Effector CD8-positive, alpha-beta T cell (primary cell): ENCODE measurements around the gene PLA2G2D.

Experiments used
- DNase-seq: peaks from one replicate; lab custom pipeline; 2025; lab: John Stamatoyannopoulos, UW

PLA2G2D gene

GRCh38 chr1:20114021-20114648 lies 5.2 kb downstream of the PLA2G2D start:
- DNase-seq = no peak

GRCh38 chr1:20112279-20113000 lies 6.9 kb downstream of the PLA2G2D start:
- DNase-seq = no peak

- no peak for DNase-seq
These were observed 7.9 kb downstream of the PLA2G2D start for GRCh38 chr1:20111452-20111851.

DNA sequence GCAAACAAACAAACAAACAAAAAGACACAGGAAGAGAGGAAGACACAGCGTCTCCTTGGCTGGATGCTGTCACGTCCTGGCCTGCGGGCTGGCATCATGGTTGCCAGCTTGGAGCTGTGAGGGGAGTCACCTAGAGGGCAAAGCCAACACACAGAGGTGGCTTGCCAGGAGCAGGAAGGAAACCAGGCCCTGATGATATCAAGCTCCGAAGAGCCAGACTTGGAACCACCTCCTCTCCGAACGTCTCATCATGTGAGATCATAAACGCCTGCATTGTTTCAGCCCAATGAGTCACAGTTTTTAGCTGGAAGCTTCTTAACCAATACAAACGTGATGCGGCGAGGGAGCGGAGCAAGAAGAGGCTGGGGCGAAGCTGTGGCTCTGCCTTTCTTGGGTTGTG lies 8.7 kb downstream of the PLA2G2D start:
- DNase-seq = no peak

GRCh38 chr1:20109223-20109856 lies 10.0 kb downstream of the PLA2G2D start:
- DNase-seq = no peak

GRCh38 chr1:20108366-20109123 lies 10.8 kb downstream of the PLA2G2D start:
- DNase-seq = no peak

DNA sequence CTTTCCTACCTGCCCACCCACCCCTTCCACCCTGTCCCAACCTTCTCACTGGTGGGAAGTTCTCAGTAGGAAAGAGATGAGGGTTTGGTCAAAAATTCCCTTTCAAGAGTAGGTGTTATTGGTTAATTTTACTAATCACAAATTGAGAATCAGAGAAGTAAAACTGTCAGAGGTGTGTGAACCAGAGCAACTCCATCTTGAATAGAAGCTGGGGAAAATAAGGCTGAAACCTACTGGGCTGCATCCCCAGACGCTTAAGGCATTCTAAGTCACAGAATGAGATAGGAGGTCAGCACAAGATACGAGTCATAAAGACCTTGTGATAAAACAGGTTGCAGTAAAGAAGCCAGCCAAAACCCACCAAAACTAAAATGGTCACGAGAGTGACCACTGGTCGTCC lies 11.5 kb downstream of the PLA2G2D start:
- DNase-seq = no peak

DNA sequence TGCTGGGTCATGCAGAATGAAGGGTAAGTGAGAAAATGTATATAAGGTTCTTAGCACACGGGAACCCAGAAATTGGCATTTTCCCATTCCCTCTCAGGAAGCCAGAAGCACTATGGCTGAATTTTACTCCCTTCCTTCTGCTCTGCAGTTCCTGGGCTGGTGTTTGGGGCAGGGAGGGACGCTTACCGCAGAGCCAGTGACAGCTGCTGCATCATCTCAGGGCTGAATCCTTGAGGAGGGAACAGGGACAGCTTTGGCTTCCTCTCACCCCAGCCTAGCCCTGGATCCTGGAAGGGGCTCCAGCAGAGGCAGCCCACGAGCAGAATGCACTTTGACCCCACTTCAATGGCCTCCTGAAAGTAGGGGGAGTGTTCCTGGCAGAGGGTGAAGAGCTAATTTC lies 12.0 kb downstream of the PLA2G2D start:
- no peak for DNase-seq

DNA sequence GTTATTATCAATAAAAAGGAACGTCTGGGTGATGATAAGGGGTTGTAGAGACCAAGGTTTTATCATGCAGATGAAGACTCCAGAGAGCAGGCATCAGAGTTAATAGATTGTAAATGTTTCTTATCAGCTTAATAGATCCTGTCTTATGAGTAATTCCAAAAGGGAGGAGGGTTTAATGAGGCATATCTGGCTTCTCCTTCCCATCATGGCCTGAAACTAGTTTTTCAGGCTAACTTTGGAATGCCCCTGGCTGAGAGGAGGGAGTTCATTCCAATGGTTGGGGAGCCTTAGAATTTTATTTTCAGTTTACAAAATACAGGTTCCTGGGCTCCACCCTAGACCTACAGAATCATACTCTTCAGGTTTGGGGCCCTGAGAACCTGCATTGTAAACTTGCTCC lies 13.5 kb downstream of the PLA2G2D start:
- DNase-seq = no peak

- no peak for DNase-seq
These were observed 16.5 kb downstream of the PLA2G2D start for GRCh38 chr1:20102875-20103274.

DNA sequence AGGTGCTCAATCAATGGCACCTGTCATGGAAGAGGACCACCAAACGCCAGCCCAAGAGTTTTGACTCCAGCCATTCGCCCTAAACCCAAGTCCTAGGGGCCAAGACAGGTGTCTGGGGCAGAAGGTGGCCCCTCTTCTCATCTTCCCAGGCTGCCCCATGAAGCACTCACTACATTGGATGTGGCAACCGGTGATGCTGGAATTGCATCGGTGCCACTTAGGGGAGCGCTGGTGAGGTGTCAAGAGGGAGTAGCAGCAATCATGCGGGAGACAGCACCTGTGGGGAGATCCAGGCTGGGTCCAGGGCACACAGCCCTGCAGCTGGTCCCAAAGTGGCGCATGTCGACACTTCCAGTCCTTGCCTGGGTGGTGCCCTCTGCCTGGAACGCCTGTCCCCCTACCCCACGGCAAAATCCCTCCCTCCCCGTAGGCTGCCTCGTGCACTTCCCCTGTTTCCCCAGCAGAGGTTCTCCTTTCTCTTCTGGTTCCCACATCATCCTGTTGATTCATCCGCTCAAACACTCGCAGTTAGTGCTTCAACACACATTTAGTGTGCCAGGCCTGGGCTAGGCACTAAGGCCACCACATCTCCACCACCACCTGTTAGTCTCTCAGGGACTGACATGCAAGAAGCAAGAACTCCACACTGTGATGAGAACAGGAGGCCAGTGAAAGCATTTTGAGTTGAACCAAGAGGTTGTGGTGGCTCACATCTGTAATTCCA lies 18.5 kb downstream of the PLA2G2D start:
- no peak for DNase-seq

DNA sequence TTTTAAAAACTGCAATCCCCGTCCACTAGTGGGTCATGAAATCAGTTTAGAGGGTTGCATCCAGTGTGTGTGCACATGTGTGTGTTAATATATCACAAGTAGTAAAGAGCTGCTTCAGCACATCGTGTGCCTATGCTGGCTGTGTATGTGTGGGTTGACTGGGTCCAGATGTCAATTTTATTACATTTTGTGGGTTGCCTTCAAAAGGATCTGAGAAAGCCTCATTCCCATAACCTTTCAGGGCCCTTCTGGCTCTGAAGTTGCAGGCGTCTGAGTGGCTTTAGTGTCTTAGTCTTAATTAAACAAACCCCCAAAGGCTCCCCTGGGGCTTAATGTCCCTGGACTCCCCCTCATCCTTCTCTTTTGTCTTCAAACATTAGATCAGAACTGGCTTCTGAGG lies 19.8 kb downstream of the PLA2G2D start:
- no peak for DNase-seq

- no peak for DNase-seq
These were observed 22.4 kb downstream of the PLA2G2D start for GRCh38 chr1:20096840-20097447.

DNA sequence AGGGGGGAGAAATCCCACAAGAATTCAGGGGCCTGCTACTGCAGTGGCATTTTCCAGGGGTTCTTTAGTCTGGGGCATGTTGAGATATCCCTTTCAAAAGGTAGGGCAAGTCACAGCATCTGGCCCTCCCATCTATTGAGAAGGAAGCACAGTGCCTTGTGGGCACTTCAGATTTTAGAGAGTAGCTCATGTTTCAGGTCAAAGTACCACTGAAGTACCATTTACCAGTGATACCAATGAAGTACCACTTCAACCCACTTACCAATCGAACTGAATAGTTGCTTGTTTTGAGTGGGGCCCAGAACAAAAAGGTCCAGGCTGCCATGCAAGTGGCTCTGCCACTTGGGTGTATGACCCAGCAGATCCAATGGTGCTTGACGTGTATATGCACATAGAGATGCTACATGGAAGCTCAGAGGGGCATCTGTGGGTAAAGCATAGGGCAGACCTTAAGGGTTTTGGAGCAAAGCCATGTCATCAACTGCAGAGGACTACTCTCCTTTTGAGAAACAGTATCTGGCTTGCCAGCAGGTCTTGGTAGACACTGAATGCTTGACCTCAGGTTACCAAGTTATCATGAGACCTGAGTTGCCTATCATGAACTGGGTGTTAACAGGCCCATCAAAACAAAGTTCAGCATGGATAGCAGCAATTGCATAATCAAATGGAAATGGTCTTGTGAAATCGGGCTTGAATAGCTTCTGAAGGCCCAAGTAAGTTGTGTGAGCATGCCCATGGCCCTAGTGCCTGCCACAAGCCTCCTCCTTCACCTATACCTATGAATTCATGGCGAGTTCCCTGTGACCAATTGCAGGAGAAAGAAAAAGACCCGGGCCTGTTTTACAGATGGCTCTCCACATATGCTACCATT lies 23.5 kb downstream of the PLA2G2D start:
- no peak for DNase-seq

DNA sequence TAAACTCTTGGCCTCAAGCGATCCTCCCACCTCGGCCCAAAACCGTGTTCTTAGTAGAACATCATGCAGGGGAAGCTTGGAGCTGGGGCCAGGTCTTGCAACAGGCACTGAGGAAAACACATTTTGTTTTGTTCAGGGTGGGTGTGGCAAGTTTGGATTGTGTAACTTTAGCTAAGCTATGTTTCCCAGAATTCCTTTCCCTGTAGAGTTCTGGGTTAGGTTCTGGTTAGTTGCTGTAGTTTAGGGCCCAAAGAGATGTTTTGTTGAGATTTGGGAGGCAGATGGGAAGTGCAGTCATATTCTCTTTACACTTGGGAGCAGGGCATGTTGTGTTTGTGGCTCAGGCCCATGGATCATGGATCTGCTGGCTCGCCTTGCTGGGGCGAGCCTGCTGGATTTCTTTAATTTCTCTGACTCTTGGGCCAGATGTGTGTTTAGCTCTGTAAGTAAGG lies 25.4 kb downstream of the PLA2G2D start:
- no peak for DNase-seq

DNA sequence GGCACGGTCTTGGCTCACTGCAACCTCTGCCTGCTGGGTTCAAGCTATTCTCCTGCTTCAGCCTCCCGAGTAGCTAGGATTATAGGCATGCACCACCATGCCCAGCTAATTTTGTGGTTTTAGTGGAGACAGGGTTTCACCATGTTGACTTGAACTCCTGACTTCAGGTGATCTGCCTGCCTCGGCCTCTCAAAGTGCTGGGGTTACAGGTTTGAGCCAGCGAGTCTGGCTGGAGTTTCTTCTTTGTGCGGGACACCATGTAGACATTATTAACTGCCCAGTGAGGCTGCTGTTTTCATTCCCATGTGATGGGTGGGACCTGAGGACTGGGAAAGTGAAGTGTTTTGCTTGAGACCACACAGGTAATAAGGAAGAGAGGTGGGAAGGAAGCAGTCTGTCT lies 26.0 kb downstream of the PLA2G2D start:
- no peak for DNase-seq

- DNase-seq = no peak
These were observed 28.7 kb downstream of the PLA2G2D start for GRCh38 chr1:20090641-20091040.

GRCh38 chr1:20090119-20090518 lies 29.2 kb downstream of the PLA2G2D start:
- DNase-seq = no peak

DNA sequence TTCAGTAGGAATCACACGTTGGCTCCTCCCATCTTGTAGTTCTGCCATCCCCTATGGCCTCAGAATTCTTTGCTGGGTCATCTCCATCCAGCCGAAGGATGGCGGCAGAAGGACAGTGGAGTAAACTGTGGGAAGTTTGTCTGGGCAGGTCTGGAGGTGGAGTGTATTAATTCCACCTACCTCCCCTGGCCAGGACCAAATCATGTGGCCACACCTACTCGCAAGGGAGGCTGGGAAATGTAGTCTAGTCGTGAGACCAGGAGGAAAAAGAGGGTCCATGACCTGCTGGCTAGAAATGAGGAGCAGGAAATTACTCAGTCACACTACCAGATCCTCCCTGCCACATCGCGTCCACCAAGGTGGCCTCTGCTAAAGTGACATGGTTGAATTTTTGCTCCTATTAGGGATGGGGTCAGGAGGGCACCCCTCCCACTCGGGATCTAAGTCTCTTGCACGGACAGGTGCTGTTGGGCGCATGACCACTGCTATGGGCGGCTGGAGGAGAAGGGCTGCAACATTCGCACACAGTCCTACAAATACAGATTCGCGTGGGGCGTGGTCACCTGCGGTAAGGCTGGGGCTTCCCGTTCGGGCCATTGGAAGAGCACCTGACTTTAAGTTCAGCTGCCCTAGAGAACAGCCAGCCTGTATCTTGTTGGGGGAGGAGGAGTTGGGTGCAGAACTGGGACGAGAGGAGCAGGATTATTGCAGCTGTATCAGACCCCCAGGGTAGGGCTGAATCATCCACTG lies 29.8 kb downstream of the PLA2G2D start:
- no peak for DNase-seq

DNA sequence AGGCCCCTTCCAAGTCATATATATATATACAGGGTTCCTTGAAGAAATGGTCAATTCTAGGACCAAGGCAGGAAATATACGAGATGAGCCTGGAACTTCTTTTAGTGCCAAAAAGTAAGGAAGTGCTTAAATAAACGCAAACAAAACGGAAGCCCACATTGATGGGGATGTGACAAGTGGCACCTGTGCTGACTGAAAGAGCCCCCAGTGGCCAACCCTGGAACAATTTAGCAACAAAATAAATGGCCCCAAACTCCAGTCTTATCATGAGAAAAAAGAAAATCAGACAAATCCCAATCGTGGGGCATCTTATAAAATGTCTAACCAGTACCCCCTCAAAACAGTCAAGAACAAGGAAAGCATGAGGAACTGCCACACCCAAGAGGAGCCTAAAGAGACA lies 31.7 kb downstream of the PLA2G2D start:
- DNase-seq = no peak
